Esophagus mucosa (tissue), 1 donor: ENCODE measurements around the gene ACTC1. TPM values are rescaled to one million over a fixed set of nuclear protein-coding genes. Genes with fewer than 3 reads are reported as not detected.
"Not testable (repeated sequence)": the region's sequence is repeated elsewhere in the genome, so short reads cannot be mapped to it uniquely, and the experiment has no call there.

ENCODE experiments used
- ATAC-seq: fragments of 200-7000 bp; cut with Tn5 transposase; one replicate; pipeline ENCODE4 v1.9.1; 2020
- total RNA-seq: library from RNA; stranded (reverse); gene quantifications from one replicate; pipeline ENCODE4 v1.2.4, GENCODE V29; 2023
- donor health status: DM: yes; HTN: yes; CAD: no.

Gene ACTC1
- 0.92 TPM for total RNA-seq

DNA sequence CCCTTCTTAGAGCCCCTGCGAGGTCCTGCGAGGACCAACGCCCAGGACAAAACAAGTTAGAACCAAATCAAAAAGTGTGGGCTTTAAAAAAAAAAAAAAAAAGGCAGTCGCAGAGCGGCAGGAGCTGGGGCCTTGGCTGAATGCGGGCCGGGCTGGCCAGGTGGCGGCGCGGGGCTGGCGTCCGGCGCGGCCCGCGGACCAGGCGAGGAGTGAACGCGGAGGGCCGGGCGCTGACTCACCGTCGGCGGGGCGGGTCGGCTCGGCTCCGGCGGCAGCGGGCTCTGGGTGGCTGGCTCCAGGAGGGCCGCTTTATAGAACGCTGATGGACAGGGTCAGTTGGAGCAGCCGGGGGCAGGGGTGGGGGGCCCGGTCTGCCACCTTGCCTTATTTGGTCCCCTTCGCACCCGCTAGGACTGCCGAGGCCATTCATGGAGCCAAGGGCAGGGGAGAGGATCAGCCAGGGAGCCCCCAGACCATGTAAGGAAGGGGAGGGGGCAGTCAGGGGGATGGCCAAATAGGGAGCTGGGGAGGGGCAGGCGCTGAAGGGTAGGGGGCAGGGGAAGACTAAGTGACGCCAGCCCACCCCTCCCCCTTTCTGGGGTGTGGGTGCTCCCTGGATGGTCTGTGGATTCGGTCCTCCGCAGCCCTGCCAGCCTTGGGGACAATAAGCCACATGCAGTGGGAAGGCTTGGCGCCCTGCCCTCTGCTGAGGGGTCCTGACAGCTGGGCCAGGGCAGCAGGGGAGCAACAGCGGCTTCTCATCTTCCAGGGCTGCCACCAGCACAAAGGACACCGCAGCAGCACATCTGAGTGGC, at the start of gene ACTC1:
Gene ACTC1 (minus strand): TSS at position 283 of the 815 bp plus-strand sequence. CDS start 741 bp downstream, outside the sequence.
- ATAC-seq: peak; percentile 44

DNA sequence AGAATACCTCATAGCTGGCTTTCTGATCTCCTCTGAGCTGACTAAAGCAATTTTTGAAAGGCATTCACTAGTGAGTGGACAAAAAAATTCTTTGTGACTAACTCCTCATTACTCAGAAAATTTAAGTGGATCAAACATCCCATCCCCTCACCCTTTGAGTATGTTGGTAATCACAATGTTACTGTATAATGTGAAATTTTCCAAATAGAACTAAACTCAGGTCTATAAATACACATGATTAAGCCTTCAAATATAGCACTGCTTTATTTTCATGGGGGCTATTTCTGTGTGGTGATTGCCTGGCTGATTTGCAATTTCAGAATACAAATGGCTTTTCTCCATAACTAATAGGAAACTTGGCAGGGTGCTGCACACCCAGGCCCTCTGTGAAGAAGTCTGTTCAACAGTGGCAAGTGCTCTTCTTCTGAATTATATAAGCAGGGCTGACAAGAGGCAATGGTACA, 45.9 kb upstream of the ACTC1 start:
- no peak for ATAC-seq

DNA sequence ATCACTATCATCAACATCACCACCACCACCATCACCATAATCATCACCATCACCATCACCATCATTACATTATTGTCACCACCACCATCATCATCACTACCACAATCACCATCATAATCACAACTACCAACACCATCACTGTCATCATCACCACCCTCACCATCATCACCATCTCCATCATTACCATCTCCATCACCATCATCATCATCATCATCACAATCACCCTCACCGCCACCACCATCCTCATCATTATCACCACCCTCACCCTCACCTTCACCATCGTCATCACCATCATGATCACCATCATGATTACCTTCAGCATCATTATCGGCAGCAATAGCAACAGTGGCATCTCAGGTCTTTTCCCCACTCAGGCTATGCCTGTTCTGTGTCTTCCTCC, 42.9 kb upstream of the ACTC1 start:
- no peak for ATAC-seq

DNA sequence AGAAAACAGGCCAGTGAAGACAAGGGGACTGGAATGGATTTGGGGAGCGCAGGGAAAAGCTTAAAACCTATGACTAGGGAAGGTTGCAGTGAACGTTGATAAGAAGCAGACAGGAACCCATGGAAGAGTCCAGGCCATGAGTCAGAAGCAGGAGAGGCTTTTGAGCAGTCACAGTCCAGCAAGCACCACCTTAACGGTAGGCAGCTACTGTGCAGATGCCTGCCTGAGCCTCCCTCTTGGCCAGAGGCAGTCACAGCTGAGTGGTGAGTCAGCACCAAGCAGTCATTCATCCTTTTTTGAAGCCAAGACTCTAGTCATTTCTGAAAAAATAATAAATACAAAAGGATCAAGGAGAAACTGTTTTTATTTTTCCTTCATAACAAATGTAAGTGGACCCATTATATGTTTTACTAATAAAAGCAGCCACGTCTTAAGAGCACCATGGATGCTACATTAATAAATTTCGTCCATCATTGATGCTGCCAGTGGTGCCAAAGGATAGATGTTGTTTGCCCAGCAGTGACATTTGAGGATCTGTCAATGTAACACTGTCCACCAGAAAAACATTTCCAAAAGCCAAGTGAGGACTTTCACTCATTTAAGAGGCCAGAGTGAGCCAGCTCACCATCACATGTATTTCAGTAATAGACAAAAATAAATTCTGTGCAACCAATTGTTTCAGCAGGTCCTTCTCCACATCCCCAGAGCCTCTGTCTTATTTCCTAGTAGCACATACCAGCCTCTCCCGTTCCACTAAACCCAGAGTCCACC, 42.1 kb upstream of the ACTC1 start:
- peak; percentile 92 for ATAC-seq

DNA sequence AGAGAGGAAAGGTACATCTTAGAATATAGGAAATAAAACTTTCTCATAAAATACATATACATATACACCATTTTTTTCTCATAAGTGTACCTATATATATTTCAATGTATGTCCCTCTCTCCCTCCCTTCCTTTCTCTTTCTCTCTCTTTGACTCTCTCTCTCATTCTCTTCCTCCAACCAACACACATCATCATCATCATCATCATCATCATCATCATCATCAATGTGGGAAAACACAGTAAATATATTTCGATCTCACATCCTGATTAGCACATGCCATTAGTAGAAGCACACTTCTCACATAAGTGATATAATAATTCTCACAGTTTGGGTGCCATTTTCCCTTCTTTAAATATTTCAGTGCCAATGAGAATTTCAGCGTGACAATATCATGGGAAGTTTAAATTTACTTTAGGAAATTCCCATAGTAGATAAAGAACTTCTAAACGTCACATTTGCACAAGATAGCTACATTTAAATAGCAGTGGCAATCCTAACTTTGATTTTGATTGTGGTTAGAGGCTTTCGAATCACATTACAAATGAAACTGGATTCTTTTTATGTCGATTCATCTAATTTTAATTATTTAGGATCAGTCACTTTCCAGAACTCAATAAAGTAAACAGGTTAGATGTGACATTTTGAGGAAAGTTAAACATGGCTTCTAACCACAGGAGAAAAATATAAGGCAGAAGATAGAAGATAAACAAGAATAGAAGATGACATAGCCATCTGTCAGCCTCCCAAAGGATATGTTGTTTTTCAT, 33.0 kb upstream of the ACTC1 start:
- ATAC-seq: no peak

DNA sequence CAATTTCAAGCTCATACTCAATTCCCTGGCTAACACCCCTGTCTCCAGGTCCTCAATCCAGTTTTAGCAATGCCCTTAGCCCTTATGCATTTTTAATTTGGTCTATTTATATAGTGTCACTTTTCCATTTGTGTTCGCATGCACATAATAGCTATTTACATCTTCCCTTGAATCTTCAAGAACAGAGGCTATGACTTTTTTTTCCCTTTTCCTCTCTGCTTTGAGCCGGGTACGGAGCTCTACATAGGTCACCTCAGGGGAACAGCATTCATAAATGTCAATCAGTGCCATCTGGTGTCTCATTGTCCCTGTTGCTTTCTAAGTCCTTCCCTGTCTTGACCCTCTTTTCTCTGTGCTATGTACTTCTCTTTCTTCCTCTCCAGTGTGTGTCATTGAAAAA, 26.5 kb upstream of the ACTC1 start:
- no peak for ATAC-seq

DNA sequence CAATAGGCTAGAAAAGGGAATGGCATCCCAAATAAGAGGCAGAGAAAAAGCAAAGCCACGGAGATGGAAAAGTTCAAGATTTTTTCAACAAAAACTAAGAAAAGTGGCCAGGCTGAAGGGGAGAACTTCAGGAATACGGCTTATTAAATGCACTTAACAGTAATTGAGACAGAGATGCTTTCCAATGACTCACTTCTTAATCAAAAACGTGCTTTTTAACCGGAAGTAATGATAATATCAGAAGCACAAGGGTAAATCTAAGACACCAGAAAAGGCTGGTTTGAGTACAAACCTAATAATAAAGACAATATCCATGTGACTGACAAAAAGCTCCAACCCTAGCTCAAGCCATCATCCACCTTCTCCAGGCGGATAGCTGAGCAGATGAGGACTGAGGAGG, 24.8 kb upstream of the ACTC1 start:
- no peak for ATAC-seq

DNA sequence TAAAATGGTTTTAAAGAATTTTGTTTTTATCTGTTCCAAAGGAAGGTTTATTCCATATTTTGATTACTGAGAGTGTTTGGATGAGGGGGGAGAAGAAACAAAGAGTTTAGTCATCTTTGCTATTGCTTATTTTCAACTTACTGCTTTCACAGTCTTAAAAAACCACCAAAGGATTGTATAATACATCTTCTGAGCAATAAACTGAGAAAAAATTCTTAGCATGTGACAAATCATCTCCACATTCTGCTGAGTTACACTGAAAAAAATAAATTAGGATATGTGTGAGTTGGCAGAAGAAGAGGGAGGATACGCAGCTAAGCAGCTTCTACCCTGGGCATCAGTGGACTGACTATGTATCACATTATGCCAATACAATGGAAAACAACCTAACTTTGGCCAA, 23.2 kb upstream of the ACTC1 start:
- no peak for ATAC-seq

DNA sequence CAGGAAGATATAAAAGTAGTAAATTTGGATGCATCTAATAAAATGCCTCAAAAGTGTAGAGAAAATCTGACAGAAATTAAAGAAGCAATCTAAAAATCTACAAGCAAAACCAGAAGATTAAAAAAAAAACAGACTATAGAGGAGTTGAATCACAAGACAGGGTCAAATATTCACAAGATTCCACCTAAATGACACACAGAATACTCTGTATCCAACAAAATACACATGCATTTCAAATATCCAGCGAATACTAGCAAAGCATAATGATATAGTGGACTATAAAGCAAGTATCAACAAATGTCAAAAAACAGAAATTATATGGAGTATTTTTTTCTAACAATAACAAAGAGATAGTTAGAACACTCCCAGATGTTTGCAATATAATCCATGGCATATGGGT, 20.5 kb upstream of the ACTC1 start:
- ATAC-seq: no peak

DNA sequence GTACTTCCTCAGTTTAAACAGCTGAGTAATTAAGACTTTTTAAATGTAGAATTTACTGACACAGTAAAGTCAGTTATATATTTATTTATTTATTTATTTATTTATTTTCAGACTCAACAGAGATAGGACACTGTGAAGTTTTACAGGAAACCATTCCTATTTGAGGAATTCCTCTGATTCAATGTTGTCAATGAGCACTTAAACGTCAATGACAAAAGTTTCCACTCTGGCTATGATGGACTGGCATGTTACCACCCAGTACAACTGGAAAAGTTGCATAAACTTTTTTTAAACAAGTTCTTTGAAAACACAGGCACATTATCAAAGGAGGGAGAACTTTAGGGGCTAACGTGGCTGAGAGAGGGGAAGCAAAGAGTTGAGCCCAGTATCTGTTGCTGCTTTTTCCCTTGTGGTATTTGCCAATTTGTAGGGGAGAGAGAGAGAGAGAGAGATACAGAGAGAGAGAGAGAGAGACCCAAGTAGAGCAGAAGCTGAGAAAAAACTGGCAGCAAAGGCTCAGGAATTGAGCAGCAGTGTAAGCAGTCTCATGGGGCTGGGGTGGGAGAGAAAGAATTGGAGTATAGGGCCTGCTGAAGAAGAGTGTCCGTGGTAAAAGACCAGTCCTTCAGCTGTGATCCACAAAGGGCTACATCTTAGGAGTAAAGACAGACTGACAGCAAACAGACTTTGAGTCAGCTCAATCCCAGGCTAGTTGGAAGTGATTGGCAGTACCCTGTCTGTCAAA, 18.3 kb upstream of the ACTC1 start:
- ATAC-seq: no peak

DNA sequence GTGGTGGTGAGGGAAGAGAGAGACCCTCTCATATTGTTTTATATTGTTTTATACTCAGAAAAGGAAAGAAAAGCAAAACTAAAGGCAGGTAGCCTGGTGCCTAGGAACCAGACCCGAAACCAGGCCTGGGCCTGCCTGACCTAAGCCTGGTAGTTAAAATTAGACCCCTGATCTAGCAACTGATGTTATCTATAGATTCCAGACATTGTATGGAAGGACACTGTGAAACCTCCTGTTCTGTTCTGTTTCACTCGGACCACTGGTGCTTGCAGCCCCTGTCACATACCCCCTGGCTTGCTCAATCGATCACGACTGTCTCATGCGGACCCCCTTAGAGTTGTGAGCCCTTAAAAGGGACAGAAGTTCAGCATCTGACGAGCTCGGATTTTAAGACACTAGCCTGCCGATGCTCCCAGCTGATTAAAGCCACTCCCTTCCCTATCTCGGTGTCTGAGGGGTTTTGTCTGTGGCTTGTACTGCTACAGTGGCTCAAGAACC, 17.6 kb upstream of the ACTC1 start:
- ATAC-seq: not testable (repeated sequence)

DNA sequence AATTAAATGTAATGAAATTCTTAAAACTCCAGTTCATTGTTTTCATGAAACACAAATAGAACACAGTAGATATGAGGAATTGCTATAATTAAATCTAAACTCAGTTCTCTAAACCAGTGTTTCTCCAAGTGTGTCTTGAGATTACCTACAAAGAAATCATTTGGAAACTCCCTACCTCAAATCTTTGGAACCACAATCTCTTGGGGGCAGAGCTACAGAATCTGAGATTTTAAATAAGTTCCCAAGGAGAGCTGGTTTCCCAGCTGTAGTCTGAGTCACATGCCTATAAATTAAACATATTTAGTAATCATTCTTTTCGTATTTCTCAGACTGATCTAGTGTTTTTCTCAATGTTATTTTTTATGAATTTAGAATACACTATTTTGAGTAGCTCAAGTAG, 17.0 kb upstream of the ACTC1 start:
- no peak for ATAC-seq

DNA sequence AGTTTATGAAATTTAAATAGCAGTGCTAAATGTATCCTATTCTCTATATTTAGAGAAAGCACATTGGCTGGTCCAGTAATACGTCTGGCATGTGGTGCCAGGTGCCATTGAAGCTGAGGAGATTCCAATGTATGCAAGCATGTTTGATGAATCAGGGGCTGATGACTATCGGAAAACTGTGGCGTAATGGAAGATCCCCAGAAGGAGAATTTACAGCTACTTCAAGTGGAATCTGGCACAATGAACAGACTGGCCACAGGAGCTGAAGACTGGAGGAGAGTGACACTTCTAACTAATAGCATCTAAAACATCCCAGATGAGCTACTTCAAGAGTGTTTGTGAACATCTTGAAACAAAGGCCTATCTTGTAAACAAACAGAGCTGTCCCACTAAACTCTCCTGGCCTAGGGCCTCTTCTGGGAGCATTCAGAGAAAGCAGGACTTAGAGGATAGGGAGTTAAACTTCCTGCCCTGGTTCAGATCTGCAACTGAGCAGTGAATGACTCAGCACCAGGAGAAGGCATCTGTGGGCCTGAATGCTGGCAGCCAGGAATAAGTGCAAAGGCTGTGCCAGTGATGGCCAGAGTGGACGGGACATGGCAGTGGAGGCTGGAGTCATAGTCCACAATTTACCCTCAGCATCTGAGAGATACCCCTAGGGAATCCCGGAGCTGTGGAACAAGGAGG, 15.2 kb upstream of the ACTC1 start:
- ATAC-seq: no peak

DNA sequence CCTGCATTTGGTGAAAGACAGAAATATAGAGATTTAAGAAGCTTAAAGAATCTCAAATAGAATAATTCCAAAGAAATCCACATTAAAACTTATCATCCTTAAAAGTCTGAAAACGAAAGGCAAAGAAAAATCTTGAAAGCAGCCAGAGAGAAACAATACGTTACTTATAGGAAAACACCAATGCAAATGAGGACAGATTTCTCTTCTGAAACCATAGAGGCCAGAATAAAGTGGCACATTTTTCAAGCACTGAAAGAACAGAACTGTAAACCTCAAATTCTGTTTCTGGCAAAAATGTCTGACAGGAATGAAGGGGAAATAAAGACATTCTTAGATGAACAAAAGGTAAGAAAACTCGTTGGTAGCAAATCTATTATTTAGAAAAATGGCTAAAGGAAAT, 13.8 kb upstream of the ACTC1 start:
- no peak for ATAC-seq

DNA sequence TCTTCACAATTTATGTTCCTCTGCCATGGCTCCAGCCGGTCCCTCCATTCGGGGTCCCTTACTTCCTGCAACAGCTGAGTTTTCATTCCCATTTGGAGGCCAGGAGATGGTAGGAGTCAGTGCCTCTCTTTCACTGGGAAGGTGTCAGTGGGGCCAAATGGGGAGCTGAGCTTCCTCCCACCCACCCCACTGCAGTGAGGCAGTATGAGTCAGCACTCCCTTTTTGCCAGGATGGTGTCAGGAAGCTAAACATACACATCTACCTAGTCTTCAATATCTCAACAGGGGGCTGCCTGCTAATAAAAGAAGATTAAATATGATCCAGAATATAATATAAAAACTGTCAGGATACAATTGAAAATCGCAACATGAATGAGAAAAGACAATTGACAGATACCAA, 12.7 kb upstream of the ACTC1 start:
- no peak for ATAC-seq

DNA sequence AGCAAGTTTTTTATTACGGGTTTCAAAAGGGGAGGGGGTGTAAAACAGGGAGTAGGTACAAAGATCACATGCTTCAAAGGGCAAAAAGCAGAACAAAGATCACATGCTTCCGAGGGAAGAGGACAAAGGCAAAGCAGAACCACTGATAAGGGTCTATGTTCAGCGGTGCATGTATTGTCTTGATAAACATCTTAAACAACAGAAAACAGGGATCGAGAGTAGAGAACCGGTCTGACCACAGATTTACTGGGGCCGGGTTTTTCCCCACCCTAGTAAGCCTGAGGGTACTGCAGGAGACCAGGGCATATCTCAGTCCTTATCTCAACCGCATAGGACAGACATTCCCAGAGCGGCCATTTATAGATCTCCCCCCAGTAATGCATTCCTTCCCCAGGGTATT, 11.9 kb upstream of the ACTC1 start:
- ATAC-seq: not testable (repeated sequence)

DNA sequence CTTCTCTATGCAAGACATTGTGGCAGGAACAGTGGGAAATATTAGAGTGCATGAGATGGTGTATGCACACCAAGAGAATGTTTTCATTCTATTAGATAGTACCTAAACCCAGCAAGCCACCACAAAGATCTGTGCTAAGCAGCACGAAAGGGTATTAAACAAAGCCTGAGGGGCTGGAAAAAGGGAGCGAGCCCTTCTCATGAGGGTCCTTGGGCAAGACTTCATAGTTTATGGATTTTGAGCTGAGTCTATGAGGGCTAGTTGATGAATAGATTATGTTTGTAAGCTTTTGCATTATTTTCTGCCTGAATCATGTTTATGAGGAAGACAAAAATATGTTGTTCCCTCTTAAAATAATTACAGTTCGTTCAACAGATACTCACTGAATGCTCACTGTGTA, 9.4 kb upstream of the ACTC1 start:
- ATAC-seq: no peak

DNA sequence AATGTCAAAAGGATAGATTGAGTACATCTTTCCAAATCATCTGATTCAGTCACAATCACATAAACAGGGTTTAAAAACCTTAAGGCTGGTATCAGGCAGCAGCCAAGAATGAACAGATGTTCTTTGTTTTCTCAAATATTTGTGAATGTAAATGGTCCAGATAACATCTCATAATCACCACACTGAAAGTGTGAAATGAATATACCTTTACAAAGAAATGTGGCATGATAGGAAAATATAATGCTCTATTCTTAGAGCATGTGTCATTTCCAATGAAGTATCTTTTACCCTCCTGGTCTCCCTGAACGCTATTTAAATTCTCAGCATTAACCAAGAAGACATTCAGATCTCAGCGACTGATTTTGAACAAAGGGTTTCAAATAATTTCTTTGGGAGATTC, 8.8 kb upstream of the ACTC1 start:
- no peak for ATAC-seq

DNA sequence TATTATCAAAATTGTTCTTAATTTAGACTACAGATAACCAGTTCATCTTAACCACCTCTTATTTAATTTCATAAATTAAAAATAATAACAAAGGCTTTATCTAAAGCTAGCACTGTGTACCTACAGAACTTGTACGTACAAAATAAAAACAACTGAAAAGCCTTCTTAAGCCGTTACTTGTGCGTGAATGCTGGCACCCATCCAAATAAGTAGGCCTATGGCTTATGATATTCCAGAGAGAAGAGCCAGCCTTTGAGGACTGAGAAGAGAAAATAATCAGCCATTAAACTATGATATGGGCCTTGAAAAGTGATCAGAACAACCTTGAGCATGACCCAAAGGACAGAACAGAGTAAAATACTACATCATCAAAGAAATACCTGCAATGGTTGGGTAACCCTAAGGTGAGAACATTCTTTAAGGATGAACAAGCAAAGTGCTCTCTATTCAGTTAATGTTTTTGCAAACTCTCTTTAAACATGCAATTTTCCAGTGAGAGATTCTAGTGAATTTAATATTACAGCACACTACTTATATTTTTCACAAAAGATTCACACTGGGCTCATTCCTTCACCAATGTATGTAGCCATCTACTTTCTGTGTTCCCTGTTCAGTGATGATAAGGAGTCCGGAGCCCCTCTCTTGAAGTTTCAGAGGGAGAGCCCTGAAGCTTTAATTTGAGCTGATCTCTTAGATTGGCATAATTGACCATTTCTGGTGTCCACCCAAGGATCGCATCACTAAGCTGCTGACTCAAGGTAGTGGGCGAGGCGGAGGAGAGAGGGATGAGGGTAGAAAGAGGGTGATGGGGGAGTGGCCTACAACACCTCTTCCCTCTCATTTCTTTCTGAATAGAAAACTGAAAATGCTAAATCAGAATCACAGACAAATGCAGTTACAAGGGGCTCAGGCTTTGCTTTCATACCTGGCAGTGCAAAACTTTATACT, 7.7 kb upstream of the ACTC1 start:
- ATAC-seq: no peak

DNA sequence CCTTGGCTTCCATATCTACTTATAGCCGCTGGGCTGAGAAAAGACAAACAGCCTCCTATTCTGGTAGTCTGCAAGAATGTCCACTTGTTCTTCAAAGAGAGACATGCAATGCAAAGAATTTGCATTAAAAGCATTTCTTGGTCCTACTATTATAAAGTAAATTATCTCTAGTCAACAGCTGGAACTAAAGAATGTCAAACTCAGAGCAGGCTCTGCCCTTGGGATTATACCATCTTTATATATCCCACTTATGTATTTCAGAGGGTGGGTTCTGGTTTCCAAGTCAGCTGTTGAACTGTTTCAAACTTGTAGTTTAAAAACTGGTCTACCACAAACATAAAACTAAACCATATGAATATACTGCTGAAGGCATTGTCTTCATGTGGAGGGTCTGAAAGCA, 7.0 kb upstream of the ACTC1 start:
- no peak for ATAC-seq
